NAMALWA (cell line): ENCODE results near the gene FGG.

Source experiments
- DNase-seq: peaks from one replicate; pipeline ENCODE4 v3.0.0-alpha.2; 2015; ENCODE audit warnings: low spot score

FGG gene

DNA sequence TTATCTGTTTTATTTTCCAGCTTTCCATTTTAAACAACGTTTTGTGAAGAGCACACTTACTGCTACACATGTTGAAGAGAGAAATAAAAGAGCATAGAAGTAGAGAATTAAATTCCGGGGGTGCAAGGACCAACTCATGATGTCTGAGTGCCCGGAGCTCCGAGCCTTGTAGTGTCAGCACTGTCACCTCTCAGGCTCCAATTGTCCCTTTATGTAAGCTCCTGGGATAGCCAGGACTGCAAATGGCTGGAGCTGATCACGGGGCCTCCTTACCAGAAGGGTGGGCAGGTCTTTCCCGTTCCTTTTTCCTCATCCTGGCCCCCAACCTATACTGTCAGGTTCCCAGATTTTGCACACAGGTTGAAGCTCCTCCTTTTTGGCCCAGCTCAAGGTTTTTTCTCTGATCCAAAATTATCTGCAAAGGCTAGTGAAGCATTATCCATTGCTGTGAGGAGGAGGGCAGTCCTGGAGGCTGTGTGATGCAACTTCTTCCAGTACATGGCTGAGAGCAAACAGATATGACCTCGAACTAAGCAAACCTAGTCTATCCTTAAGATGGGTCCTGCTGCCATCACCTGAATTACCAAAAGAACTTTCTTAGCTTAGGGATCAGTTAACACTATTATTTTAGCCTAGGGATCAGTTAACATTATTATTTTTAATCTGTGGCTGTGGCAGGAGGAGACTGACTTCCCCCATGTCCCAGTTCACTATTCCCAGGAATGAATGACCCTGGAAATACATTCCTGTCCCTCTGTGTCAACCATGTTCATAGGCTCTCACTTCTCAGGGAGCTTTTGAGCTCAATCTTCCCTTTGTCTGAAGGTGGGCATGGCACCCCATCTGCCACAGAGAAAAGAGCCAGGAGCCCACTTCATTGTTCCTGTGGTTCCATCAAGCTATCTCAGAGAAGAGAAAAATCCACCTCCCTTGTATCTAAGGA, at the start of gene FGG:
Gene FGG (minus strand): TSS at position 185 of the 943 bp plus-strand sequence. CDS start 47 bp downstream, at position 138.
- DNase-seq = no peak

- DNase-seq = no peak
These were observed 47.6 kb upstream of the FGG start for GRCh38 chr4:154660052-154660451.

- DNase-seq = no peak
These were observed 46.4 kb upstream of the FGG start for GRCh38 chr4:154658680-154659405.

GRCh38 chr4:154643493-154643892, 31.0 kb upstream of the FGG start:
- no peak for DNase-seq

DNA sequence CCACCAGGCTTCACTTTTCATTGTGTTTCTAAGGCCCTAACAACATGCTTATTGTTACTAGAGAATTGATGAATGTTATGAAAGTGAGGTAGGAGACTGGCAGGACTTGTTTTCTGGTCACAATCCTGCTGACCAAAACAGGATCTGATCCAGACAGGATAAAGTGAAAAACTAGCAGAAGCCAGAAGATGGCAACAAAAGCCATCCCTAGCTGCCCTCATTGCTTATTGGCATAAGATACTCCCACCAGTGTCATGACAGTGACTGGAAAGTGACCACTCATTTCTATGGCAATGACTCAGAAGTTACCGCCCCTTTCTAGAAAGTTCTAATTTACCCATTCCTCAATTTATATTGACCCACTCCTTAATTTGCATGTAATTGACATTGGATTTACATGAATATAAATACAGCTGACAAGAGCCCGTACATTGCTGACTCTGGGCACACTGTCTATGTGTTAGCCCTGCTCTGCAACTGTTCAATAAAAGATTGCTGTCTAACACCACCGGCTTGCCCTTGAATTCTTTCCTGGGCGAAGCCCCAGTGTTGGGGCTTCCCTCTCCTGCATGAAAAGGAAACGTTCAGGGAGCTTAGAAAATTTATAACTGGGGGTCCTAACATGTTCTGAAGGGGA, 30.0 kb upstream of the FGG start:
- no peak for DNase-seq

- DNase-seq = no peak
These were observed 28.5 kb upstream of the FGG start for GRCh38 chr4:154640999-154641398.

DNA sequence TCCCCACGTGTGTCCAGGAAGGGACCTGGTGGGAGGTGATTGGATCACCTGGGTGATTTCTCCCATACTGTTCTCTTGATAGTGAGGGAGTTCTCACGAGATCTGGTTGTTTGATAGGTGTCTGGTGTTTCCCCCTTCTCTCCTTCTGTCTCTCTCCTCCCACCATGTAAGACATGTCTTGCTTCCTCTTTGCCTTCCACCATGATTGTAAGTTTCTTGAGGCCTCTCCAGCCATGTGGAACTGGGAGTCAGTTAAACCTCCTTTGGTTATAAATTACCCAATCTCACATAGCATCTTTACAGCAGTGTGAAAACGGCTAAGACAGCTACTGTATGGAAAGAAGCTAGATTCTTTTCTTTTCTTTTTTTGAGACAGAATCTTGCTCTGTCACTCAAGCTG, 21.6 kb upstream of the FGG start:
- DNase-seq = no peak

GRCh38 chr4:154631828-154632227, 19.4 kb upstream of the FGG start:
- no peak for DNase-seq

DNA sequence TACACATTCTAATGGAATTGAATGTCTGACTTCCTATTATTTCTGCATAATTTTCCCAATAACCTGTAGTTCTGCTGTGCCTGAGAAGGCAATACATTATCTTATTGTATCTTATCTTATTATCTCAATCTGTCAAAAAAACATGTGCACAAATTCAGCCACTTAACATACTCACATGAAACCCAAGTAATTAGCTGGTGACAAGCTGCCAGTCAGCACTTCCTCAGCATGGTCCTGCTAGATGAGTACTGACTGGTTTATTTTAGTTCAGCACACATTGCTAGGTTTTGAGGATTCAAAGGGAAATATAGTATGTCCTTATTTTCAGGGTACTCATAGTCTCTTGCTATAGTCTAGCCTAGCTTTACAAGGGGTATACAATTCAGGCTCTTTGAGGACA, 17.9 kb upstream of the FGG start:
- DNase-seq = no peak

DNA sequence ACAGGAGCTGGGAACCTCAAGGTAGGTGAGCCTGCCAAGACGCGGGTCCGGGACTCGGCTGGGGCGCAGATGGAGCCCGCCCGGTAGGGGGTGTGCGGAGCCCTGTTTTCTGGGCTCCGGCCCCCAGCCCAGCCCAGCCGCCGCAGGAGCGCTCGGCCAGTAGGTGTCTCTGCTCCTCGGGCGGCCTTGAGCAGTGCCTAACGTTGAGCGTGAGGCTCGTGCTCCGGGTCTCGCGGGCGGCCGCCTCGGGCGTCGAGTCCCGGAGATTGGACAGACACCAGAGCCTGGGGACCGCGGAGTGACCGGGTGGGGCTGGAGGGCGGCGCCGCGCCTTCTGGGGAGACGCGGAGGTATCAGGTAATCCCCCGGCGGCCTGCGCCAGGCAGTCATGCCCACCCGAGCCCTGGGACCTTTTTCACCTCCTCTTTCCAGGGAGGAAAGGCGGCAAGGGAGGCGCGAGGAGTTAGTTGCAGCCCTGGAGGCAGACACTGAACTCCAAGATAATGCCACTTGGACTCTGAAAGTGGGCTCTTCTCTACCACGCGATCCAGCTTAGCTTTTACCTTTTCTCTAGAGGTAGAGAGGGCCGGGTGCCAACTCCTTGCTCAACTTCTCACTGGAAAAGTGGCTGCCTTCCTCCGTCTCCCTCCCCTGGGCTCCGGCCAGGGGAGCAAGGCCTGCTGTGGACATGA, 14.5 kb upstream of the FGG start:
- DNase-seq = peak; percentile 81

GRCh38 chr4:154625971-154626370, 13.5 kb upstream of the FGG start:
- DNase-seq = no peak

DNA sequence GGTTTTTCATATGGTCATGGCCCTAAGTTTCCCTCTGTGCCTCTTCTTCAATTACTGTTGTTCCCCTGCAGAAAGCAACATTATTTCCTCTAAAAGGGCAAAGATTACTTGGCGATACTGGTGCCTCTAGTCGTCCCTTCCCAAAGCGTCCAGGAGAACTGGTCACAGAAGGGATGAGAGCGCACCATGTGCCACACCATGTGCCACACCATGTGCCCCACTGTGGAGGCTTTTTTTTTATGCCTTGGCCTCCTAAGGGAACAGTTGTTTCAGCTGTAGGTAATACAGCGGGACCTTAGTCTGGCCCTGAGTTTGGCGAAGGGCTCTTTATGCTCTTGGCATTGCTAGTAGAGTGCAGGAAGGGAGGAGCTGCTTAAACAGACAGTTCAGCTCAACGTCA, 11.5 kb upstream of the FGG start:
- DNase-seq = no peak

GRCh38 chr4:154623436-154623835, 11.0 kb upstream of the FGG start:
- no peak for DNase-seq

- DNase-seq = peak; percentile 66
These were observed 10.1 kb upstream of the FGG start for GRCh38 chr4:154622598-154622997.

DNA sequence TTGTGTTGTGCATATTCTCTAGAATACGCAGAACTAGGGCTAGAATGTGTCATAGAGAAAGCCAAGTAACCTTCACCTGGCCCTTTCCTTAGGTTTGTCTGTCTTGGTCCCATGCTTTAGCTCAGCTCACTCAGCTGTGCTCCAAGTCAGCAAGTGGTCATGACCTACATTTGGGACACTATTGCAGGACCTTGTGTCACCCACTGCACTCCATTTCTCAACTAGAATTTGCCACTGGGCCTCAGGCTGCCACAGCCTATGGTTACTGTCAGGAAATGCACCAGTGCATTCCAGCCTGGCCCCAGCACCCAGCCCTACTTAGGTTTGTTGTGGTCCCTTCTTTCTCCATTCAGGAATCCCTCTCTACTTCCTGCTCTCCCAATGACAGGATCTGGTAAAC, 7.7 kb upstream of the FGG start:
- no peak for DNase-seq

GRCh38 chr4:154618708-154619315, 6.4 kb upstream of the FGG start:
- peak; percentile 83 for DNase-seq

GRCh38 chr4:154617820-154618317, 5.4 kb upstream of the FGG start:
- DNase-seq = no peak

GRCh38 chr4:154616731-154617130, 4.3 kb upstream of the FGG start:
- DNase-seq = peak; percentile 27

- no peak for DNase-seq
These were observed 3.8 kb upstream of the FGG start for GRCh38 chr4:154616287-154616686.

DNA sequence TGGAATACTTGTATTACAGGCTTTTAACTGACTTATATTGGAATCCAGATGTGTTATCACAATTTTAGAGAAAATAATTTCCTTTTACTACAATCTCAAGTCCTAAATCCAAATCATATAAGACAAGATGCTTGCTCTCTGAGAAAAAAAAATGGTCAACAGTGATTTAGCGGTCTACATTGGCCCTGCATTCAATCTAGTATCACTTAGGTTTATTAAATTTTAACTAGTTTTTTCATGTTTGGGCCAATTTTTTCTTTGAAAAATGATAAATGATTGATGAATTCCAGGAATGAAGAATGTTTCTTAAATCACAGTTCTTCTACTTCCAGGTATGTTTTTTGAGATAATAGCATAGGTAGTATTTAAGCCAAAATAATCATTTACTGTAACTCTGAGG, 2.8 kb upstream of the FGG start:
- DNase-seq = no peak

GRCh38 chr4:154614306-154614705, 1.9 kb upstream of the FGG start:
- no peak for DNase-seq

GRCh38 chr4:154611833-154612232, 623 bp downstream of the FGG start:
- no peak for DNase-seq
